Measurements from ENCODE around the gene PRKCB.

- no peak for TF ChIP-seq EP300 (conservative IDR thresholded peaks at IDR 0.05; ENCODE audit: poor library complexity, severe bottlenecking)
- TF ChIP-seq POLR2AphosphoS5 (IDR thresholded peaks at IDR 0.05), result no peak
- no peak for TF ChIP-seq CTCF (IDR thresholded peaks at IDR 0.05; ENCODE audit: poor library complexity, severe bottlenecking)
- no peak for TF ChIP-seq RAD21 (conservative IDR thresholded peaks at IDR 0.05)
- no peak for TF ChIP-seq EZH2 (IDR thresholded peaks at IDR 0.05; ENCODE audit: borderline replicate concordance, insufficient read depth, low read length, poor library complexity, severe bottlenecking)
Measured at GRCh38 chr16:23960081-23960885, 124.5 kb downstream of the PRKCB start.

Data from neural cell (in vitro differentiated cells).